ENCODE results near the gene AGBL4.

GRCh38 chr1:48657413-48657812 is 1366.3 kb downstream of the AGBL4 start:
- TF ChIP-seq CTCF (IDR thresholded peaks at IDR 0.05): no peak
- no peak for TF ChIP-seq POLR2A (IDR thresholded peaks at IDR 0.05)
- TF ChIP-seq POLR2AphosphoS5 (IDR thresholded peaks at IDR 0.05): no peak
